ENCODE data around the gene CIRBP.

- no peak for TF ChIP-seq CTCF (IDR thresholded peaks at IDR 0.05)
- TF ChIP-seq POLR2AphosphoS5 (IDR thresholded peaks at IDR 0.05) = no peak
- TF ChIP-seq POLR2A (IDR thresholded peaks at IDR 0.05) = no peak
These were observed 14.2 kb downstream of the CIRBP start for GRCh38 chr19:1283207-1283916.
